Kidney epithelial cell (primary cell): ENCODE measurements around the gene CNTNAP2. TPM values are rescaled to one million over a fixed set of nuclear protein-coding genes. Genes with fewer than 3 reads are reported as not detected.
A peak's percentile ranks its signal among the peaks of the same experiment; 100 is the strongest.
"Not testable (repeated sequence)": the region's sequence is repeated elsewhere in the genome, so short reads cannot be mapped to it uniquely, and the experiment has no call there.

Experiments
- DNase-seq: peaks from one replicate; pipeline ENCODE4 v3.0.0-alpha.2; 2010; ENCODE audit warnings: low read depth
- H3K27me3 ChIP-seq: 2 replicates; pipeline ENCODE4 v1.6.0; 2011; ENCODE audit warnings: low read length; ENCODE audit not compliant: control insufficient read depth, insufficient read depth
- H3K36me3 ChIP-seq: 2 replicates; pipeline ENCODE4 v1.5.1; 2011; ENCODE audit warnings: low read length; ENCODE audit not compliant: control insufficient read depth, insufficient read depth
- H3K4me3 ChIP-seq: 2 replicates; pipeline ENCODE4 v1.5.1; 2011; ENCODE audit warnings: low read depth, mild to moderate bottlenecking, control low read depth, low read length
- CTCF ChIP-seq: IDR thresholded peaks from 2 replicates; pipeline ENCODE4 v1.5.1; 2011; ENCODE audit warnings: mild to moderate bottlenecking, moderate library complexity, low read length, control low read depth, inconsistent platforms; ENCODE audit not compliant: insufficient read depth, poor library complexity, severe bottlenecking
- total RNA-seq: library from RNA; depleted of rRNA; stranded (reverse); fragments of >200 nt; gene quantifications from 2 replicates; pipeline ENCODE4 v1.2.3, GENCODE V29; 2015

Gene CNTNAP2
- total RNA-seq, 1 donor from 2014 or later: 14.0 TPM

- no peak for TF ChIP-seq CTCF
- H3K36me3 ChIP-seq: no peaks in the 10 kb centered on the region
- H3K27me3 ChIP-seq: no peaks in the 10 kb centered on the region
- no peak for DNase-seq
- no peak overlapping the region for H3K4me3 ChIP-seq
Measured at GRCh38 chr7:148296994-148297644, 2180.5 kb downstream of the CNTNAP2 start.

- H3K4me3 ChIP-seq, H3K36me3 ChIP-seq, DNase-seq, H3K27me3 ChIP-seq: not testable (repeated sequence)
Measured at GRCh38 chr7:148298768-148299167, 2182.2 kb downstream of the CNTNAP2 start.

- Histone ChIP-seq H3K36me3 (no peaks in the 10 kb centered on the region), H3K4me3 (no peak overlapping the region), H3K27me3 (no peaks in the 10 kb centered on the region)
- no peak for TF ChIP-seq CTCF
- peak; percentile 52 for DNase-seq
Measured at GRCh38 chr7:148299350-148300276, 2183.0 kb downstream of the CNTNAP2 start.

- not testable (repeated sequence) for DNase-seq, H3K36me3 ChIP-seq, H3K27me3 ChIP-seq, H3K4me3 ChIP-seq
Measured at GRCh38 chr7:148302436-148302835, 2185.8 kb downstream of the CNTNAP2 start.

GRCh38 chr7:148303295-148304082 lies 2186.9 kb downstream of the CNTNAP2 start:
- no peak for TF ChIP-seq CTCF
- Histone ChIP-seq H3K36me3 (no peaks in the 10 kb centered on the region), H3K4me3 (no peak overlapping the region), H3K27me3 (no peaks in the 10 kb centered on the region)
- peak; percentile 32 for DNase-seq

GRCh38 chr7:148304083-148304335 lies 2187.4 kb downstream of the CNTNAP2 start:
- DNase-seq: no peak
- no peak for TF ChIP-seq CTCF
- no peak overlapping the region for H3K4me3 ChIP-seq
- no peaks in the 10 kb centered on the region for H3K36me3 ChIP-seq
- H3K27me3 ChIP-seq: no peaks in the 10 kb centered on the region
